Keratinocyte (primary cell): ENCODE results near the gene CSNK1G1. TPM values are rescaled to one million over a fixed set of nuclear protein-coding genes. Genes with fewer than 3 reads are reported as not detected.

ENCODE experiments used
- DNase-seq: peaks from one replicate; pipeline ENCODE4 v3.0.0-alpha.2; 2011; ENCODE audit warnings: low read depth, missing footprints, low spot score
- FAIRE-seq: peaks from 2 replicates; lab custom pipeline; 2011; peaks lifted over from hg19 to GRCh38; lab: Jason Lieb, UNC
- H2AFZ ChIP-seq: 2 replicates; pipeline ENCODE4 v1.6.0; 2012; ENCODE audit warnings: low read length, control low read depth, inconsistent platforms; ENCODE audit not compliant: control insufficient read depth
- H3K27ac ChIP-seq: 2 replicates; pipeline ENCODE4 v1.5.1; 2011; ENCODE audit warnings: low read length; ENCODE audit not compliant: control insufficient read depth, insufficient read depth
- H3K27me3 ChIP-seq: 3 replicates; pipeline ENCODE4 v1.6.0; 2011; ENCODE audit warnings: low read length; ENCODE audit not compliant: control insufficient read depth, insufficient read depth; ENCODE audit errors: extremely low read depth
- H3K36me3 ChIP-seq, 2 experiments: 2 replicates in 1 of 2; 3 replicates in 1 of 2; pipeline ENCODE4 v1.5.1; 2011; ENCODE audit warnings: low read length in 2 of 2, mild to moderate bottlenecking in 1 of 2; ENCODE audit not compliant: control insufficient read depth in 2 of 2, insufficient read depth in 2 of 2; ENCODE audit errors: extremely low read depth in 1 of 2
- H3K4me1 ChIP-seq: 3 replicates; pipeline ENCODE4 v1.5.1; 2011; ENCODE audit warnings: low read length; ENCODE audit not compliant: control insufficient read depth, insufficient read depth; ENCODE audit errors: extremely low read depth
- H3K4me2 ChIP-seq: 3 replicates; pipeline ENCODE4 v1.6.0; 2011; ENCODE audit warnings: low read depth, low read length; ENCODE audit not compliant: control insufficient read depth, insufficient read depth; ENCODE audit errors: extremely low read depth
- H3K4me3 ChIP-seq, 3 experiments: fragments of 200-600 bp in 1 of 3; sonication (generic) in 1 of 3; 2 replicates in 2 of 3; 3 replicates in 1 of 3; pipeline ENCODE4 v1.5.1; 2011 to 2016; ENCODE audit warnings: low read length in 3 of 3, mild to moderate bottlenecking in 3 of 3, control low read depth in 2 of 3, inconsistent platforms in 1 of 3, low read depth in 1 of 3, mixed read lengths in 1 of 3, mixed run types in 1 of 3, moderate library complexity in 1 of 3; ENCODE audit not compliant: control insufficient read depth in 2 of 3, insufficient read depth in 2 of 3; ENCODE audit errors: extremely low read depth in 1 of 3
- H3K79me2 ChIP-seq: 2 replicates; pipeline ENCODE4 v1.6.0; 2012; ENCODE audit warnings: low read length; ENCODE audit not compliant: control insufficient read depth, insufficient read depth
- H3K9ac ChIP-seq: 3 replicates; pipeline ENCODE4 v1.6.0; 2011; ENCODE audit warnings: low read length; ENCODE audit not compliant: control insufficient read depth, insufficient read depth; ENCODE audit errors: extremely low read depth
- H3K9me1 ChIP-seq: 3 replicates; pipeline ENCODE4 v1.6.0; 2011; ENCODE audit warnings: low read length; ENCODE audit not compliant: control insufficient read depth, insufficient read depth; ENCODE audit errors: extremely low read depth
- H3K9me3 ChIP-seq: 2 replicates; pipeline ENCODE4 v1.5.1; 2012; ENCODE audit warnings: low read depth, low read length; ENCODE audit not compliant: control insufficient read depth
- H4K20me1 ChIP-seq: 3 replicates; pipeline ENCODE4 v1.6.0; 2011; ENCODE audit warnings: low read length; ENCODE audit not compliant: control insufficient read depth, insufficient read depth; ENCODE audit errors: extremely low read depth
- CTCF ChIP-seq, 3 experiments: IDR thresholded peaks in 1 of 3; conservative IDR thresholded peaks in 1 of 3; optimal IDR thresholded peaks in 1 of 3; 2 replicates in 2 of 3; 3 replicates in 1 of 3; pipeline versions ENCODE3 to v1.5.1; 2011; ENCODE audit warnings: low read length in 3 of 3, mild to moderate bottlenecking in 3 of 3, moderate library complexity in 2 of 3, control low read depth in 1 of 3, inconsistent platforms in 1 of 3; ENCODE audit not compliant: insufficient read depth in 2 of 3; ENCODE audit errors: extremely low read depth in 1 of 3
- EZH2 ChIP-seq: IDR thresholded peaks from one replicate; pipeline ENCODE4 v1.6.1; 2012; ENCODE audit warnings: inconsistent platforms, mild to moderate bottlenecking, low read length, moderate library complexity
- dilution Hi-C: fragments of 300-500 bp; cut with MboI; formaldehyde crosslinking; loops from one replicate; pipeline ENCODE4 v1.7.0; 2020; ENCODE audit warnings: low sequenced_read_pairs; ENCODE audit not compliant: extremely low pct_ligation_motif_present
- polyA plus RNA-seq, 5 experiments: library from polyadenylated mRNA; depleted of rRNA in 3 of 5; stranded (reverse) in 3 of 5; stranded (forward) in 1 of 5; unstranded in 1 of 5; fragments of >200 nt; gene quantifications; 1 replicate in 1 of 5; 2 replicates in 3 of 5; 3 replicates in 1 of 5; pipeline versions ENCODE4 v1.2.1 to v1.2.3, GENCODE V29; 2011 to 2012; ENCODE audit warnings: missing spikeins in 2 of 5, low read depth in 1 of 5, low replicate concordance in 1 of 5

CSNK1G1 gene
- polyA plus RNA-seq, 1 donor (not counting 4 experiments of a cell fraction or from before 2014, with no cell fraction given): 28.9 TPM

GRCh38 chr15:64156652-64157331, 199.2 kb downstream of the CSNK1G1 start:
- FAIRE-seq (no peak), DNase-seq (no peak)
- peaks cover 12% of the 10 kb centered on the region for H3K27me3 ChIP-seq
- peaks cover 32% of the 10 kb centered on the region for H3K79me2 ChIP-seq
- no peaks in the 10 kb centered on the region for H3K9me3 ChIP-seq
- H3K4me3 ChIP-seq: no peak overlapping the region
- dilution Hi-C loops: no loop called here
- H2AFZ ChIP-seq: no peak overlapping the region
- H3K27ac ChIP-seq: no peak overlapping the region
- peaks cover 17% of the 10 kb centered on the region for H4K20me1 ChIP-seq
- H3K4me2 ChIP-seq: no peak overlapping the region
- H3K9ac ChIP-seq: no peak overlapping the region
- peaks cover 2% of the 10 kb centered on the region for H3K9me1 ChIP-seq
- H3K4me1 ChIP-seq: peaks cover 17% of the 10 kb centered on the region
- H3K36me3 ChIP-seq: peaks cover 45 to 53% of the 10 kb centered on the region in 2 experiments
- TF ChIP-seq CTCF (optimal IDR thresholded peaks at IDR 0.05 in 1 of 3, IDR thresholded peaks at IDR 0.05 in 1 of 3, conservative IDR thresholded peaks at IDR 0.05 in 1 of 3; ENCODE audit: extremely low read depth in 1 of 3, insufficient read depth in 2 of 3, low read length in 3 of 3) (no peak), EZH2 (no peak)

DNA sequence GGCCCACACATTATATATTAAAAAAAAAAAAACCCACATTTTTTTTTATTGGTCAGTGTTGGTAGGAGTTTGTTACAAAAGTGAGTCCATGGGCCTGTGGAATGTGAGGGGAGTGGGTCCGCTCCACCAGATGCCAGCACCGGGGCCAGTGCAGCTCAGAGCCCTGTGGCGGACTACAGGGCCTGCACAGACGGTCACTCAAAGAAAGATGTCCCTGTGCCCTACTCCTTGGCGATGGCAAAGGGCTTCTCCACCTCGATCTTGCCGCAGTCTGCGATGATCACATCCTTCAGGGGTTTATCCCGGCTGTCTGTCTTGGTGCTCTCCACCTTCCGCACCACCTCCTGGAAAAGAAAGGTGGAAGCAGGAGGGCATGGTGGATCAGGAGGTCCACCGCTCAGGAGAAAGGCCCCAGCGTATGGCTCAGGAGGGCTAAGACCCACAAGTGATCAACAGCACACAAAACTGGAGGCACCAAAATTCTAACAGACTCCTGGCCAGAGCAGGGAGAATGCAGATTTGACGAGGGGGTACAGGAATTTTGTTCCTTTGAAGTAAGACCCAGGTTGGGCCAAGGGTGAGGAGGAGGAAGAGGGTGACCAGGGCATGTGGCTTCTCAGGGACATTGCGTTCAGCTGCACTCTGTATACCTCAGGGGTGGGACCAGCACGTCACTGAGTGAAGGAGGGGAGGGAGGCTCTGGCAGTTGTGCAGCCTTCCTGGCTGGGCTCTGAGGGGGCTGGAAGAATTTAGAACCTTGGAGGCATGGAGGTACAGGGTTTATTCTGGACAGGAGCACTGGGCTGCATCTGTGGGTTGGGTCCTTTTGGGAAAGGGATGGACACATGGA, 199.9 kb downstream of the CSNK1G1 start:
- dilution Hi-C loops: no loop called here

More for the DNA sequence above, 199.9 kb downstream of the CSNK1G1 start:
- no peaks in the 10 kb centered on the region for H3K9me3 ChIP-seq
- no peak for DNase-seq
- no peak overlapping the region for H2AFZ ChIP-seq
- peaks cover 25% of the 10 kb centered on the region for H3K79me2 ChIP-seq
- no peak overlapping the region for H3K27ac ChIP-seq
- no peak overlapping the region for H3K4me3 ChIP-seq
- H3K4me2 ChIP-seq: no peak overlapping the region
- H4K20me1 ChIP-seq: peaks cover 17% of the 10 kb centered on the region
- FAIRE-seq: no peak
- peaks cover 15% of the 10 kb centered on the region for H3K27me3 ChIP-seq
- TF ChIP-seq EZH2 (no peak), CTCF (optimal IDR thresholded peaks at IDR 0.05 in 1 of 3, IDR thresholded peaks at IDR 0.05 in 1 of 3, conservative IDR thresholded peaks at IDR 0.05 in 1 of 3; ENCODE audit: extremely low read depth in 1 of 3, insufficient read depth in 2 of 3, low read length in 3 of 3) (no peak)
- H3K9ac ChIP-seq: no peak overlapping the region
- H3K36me3 ChIP-seq: peaks cover 44 to 50% of the 10 kb centered on the region in 2 experiments
- H3K4me1 ChIP-seq: peaks cover 12% of the 10 kb centered on the region
- peaks cover 2% of the 10 kb centered on the region for H3K9me1 ChIP-seq
